Muscle of leg (tissue), 11 donors: ENCODE measurements around the gene ICOS. TPM values are rescaled to one million over a fixed set of nuclear protein-coding genes. Genes with fewer than 3 reads are reported as not detected.
"Not testable (repeated sequence)": the region's sequence is repeated elsewhere in the genome, so short reads cannot be mapped to it uniquely, and the experiment has no call there.

Experiments
- DNase-seq: peaks from one replicate; pipeline ENCODE4 v3.0.0; 2013
- H3K27ac ChIP-seq: one replicate; pipeline ENCODE4 v1.5.1; 2013; ENCODE audit warnings: mild to moderate bottlenecking, low read length, control low read depth
- H3K27me3 ChIP-seq: one replicate; pipeline ENCODE4 v1.6.1; 2013; ENCODE audit warnings: low read length; ENCODE audit not compliant: control insufficient read depth, insufficient read depth
- H3K36me3 ChIP-seq: one replicate; pipeline ENCODE4 v1.6.1; 2013; ENCODE audit warnings: low read length; ENCODE audit not compliant: control insufficient read depth, insufficient read depth
- H3K4me1 ChIP-seq: one replicate; pipeline ENCODE4 v1.6.1; 2013; ENCODE audit warnings: low read length; ENCODE audit not compliant: control insufficient read depth, insufficient read depth
- H3K4me3 ChIP-seq: one replicate; pipeline ENCODE4 v1.5.1; 2013; ENCODE audit warnings: low read length, control low read depth
- H3K9me3 ChIP-seq: replicated peaks from 2 replicates; pipeline ENCODE4 v1.6.1; 2013; ENCODE audit warnings: low read depth, low read length; ENCODE audit not compliant: control insufficient read depth
- WGBS: methylation state at CpG from one replicate; pipeline ENCODE4 v1.1.5; 2013; ENCODE audit warnings: missing lambda C conversion rate; ENCODE audit not compliant: insufficient coverage; 5-methylcytosine and 5-hydroxymethylcytosine counted together
- polyA plus RNA-seq, 8 donors: library from polyadenylated mRNA; unstranded; fragments of 120-200 nt; gene quantifications; one replicate each; pipeline versions ENCODE4 v1.2.1 to v1.2.3, GENCODE V29; 2013; ENCODE audit warnings: inconsistent platforms in 1 of 8, low replicate concordance in 1 of 8; ENCODE audit not compliant: insufficient read length in 8 of 8, insufficient read depth in 1 of 8
- total RNA-seq: library from RNA; stranded (reverse); fragments of 120-200 nt; gene quantifications from one replicate; pipeline ENCODE4 v1.2.4, GENCODE V29; 2013

Gene ICOS
- total and polyA plus RNA-seq, 9 donors = 0.04 TPM; not detected in 8

- DNase-seq = peak; percentile 87
Observed at GRCh38 chr2:203915256-203915655, 21.3 kb upstream of the ICOS start.

GRCh38 chr2:203916756-203917155 lies 19.8 kb upstream of the ICOS start:
- H3K27me3 ChIP-seq = no peaks in the 10 kb centered on the region
- no peak overlapping the region for H3K4me3 ChIP-seq
- no peaks in the 10 kb centered on the region for H3K9me3 ChIP-seq
- DNase-seq = no peak
- H3K4me1 ChIP-seq = peaks cover 9% of the 10 kb centered on the region
- H3K36me3 ChIP-seq = no peaks in the 10 kb centered on the region
- no peak overlapping the region for H3K27ac ChIP-seq

More at GRCh38 chr2:203915256-203915655, 21.3 kb upstream of the ICOS start:
- H3K36me3 ChIP-seq = no peaks in the 10 kb centered on the region
- H3K27me3 ChIP-seq = no peaks in the 10 kb centered on the region
- 53% methylated on average over 4 of the region's 7 CpGs for WGBS
- peaks cover 9% of the 10 kb centered on the region for H3K4me1 ChIP-seq
- peak overlapping the region; percentile 6 for H3K27ac ChIP-seq
- no peaks in the 10 kb centered on the region for H3K9me3 ChIP-seq
- H3K4me3 ChIP-seq = no peak overlapping the region

DNA sequence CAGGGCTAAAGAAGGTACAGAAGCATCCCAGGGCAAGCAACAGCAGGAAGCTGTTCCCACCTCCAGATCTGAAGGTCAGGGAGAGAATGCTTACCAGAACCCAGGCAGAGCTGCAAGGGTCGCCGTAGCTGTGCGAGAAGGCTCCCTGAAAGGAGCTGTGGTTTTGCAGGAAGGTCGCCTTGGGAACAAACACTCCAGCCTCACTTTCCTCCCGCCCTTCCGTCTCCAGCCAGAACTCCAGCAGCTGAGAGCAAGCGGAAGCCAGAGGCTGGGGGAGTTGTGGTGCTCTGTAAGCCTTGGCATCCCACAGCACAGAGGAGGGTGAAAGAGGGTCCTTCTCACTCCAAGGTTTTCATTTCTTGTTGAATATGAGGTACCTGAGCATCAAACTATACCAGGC lies 18.3 kb upstream of the ICOS start:
- no peaks in the 10 kb centered on the region for H3K36me3 ChIP-seq
- no peak overlapping the region for H3K27ac ChIP-seq
- H3K27me3 ChIP-seq = no peaks in the 10 kb centered on the region
- H3K4me1 ChIP-seq = peaks cover 9% of the 10 kb centered on the region
- H3K9me3 ChIP-seq = no peaks in the 10 kb centered on the region
- no CpG with 5 or more reads among the region's 7 CpGs for WGBS
- peak; percentile 70 for DNase-seq
- no peak overlapping the region for H3K4me3 ChIP-seq

DNA sequence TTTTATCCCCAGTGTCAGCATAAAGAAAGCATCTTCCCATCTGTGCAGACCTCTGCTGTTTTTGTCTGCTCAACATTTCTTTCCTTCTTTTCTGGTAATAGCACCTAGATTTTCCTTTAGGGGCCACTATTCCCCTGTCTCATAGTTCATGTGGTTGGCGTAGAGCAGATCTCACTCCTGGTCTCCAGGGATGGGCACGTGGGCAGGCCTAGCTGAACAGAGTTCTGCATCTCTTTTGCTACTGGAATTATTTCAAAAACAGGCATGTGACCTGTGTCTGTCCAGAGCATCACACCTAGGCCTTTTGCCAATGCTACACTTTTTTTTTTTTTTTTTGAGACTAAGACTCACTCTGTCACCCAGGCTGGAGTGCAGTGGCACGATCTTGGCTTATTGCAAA lies 17.7 kb upstream of the ICOS start:
- Histone ChIP-seq H3K27me3 (no peaks in the 10 kb centered on the region), H3K4me3 (no peak overlapping the region), H3K9me3 (no peaks in the 10 kb centered on the region), H3K36me3 (no peaks in the 10 kb centered on the region), H3K27ac (no peak overlapping the region), H3K4me1 (peaks cover 9% of the 10 kb centered on the region)
- WGBS = 51% methylated on average over 2 of the region's 3 CpGs
- DNase-seq = peak; percentile 28

DNA sequence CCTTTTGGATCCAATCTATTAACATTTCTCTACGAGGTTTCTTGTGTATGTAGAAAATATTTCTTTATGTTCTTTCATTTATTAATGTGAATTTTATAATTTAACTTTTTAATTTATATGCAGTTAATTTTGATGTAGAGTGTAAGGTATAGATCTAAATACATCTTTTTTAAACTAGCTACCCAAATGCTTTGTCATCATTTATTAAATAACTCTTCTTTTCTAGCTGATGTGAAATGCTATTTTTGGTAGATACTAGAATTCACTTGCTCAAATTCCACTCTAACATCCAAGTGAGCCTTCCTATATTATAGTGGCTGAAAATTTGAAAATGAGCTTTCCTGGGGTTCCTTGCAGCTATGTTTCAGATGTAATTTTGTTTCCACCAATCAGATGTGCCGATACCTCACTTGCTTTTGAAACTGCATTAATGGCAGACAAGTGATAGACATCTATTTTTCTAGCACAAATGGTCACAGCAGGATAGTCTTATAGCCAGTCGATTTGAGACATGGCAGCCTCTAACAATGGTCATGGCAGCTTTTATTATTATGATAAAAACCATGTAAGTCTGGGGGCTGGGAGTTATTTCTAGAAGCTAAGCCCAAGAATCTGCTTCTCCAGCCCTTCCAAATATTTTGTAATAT lies 10.9 kb upstream of the ICOS start:
- Histone ChIP-seq H3K27ac (no peak overlapping the region), H3K36me3 (no peaks in the 10 kb centered on the region), H3K4me3 (no peak overlapping the region), H3K27me3 (no peaks in the 10 kb centered on the region), H3K9me3 (no peaks in the 10 kb centered on the region), H3K4me1 (no peaks in the 10 kb centered on the region)
- no peak for DNase-seq
- WGBS = no CpG with 5 or more reads among the region's 3 CpGs

- no peaks in the 10 kb centered on the region for H3K36me3 ChIP-seq
- no peaks in the 10 kb centered on the region for H3K27me3 ChIP-seq
- H3K9me3 ChIP-seq = no peaks in the 10 kb centered on the region
- H3K4me1 ChIP-seq = no peaks in the 10 kb centered on the region
- H3K27ac ChIP-seq = no peak overlapping the region
- peak; percentile 31 for DNase-seq
- H3K4me3 ChIP-seq = no peak overlapping the region
Observed at GRCh38 chr2:203928849-203929248, 7.7 kb upstream of the ICOS start.

GRCh38 chr2:203931262-203931661 lies 5.3 kb upstream of the ICOS start:
- not testable (repeated sequence) for H3K4me3 ChIP-seq, H3K9me3 ChIP-seq, H3K27ac ChIP-seq, H3K4me1 ChIP-seq, DNase-seq, H3K36me3 ChIP-seq, H3K27me3 ChIP-seq
- WGBS = 44% methylated on average over 2 of the region's 3 CpGs

DNA sequence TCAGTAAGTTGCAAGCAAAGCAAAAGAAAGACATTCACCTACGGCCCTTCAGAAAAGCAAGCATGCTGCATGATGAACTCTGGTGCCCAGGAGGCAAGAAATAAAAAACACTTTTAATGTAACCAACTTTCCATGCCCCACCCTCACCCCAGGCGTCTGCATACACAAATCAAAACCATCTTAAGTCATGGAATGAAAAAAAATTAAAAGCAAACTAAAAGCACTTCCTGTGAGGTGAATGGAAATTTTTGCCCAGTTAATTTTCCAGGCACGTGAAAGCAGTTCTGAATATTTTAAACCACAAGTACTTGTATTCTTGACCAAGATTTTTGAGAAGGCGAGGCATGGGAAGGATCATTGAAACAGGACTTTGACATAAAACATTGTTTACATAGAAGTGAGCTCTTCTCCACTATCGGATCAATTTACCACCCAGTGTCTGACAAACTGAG lies 2.5 kb upstream of the ICOS start:
- Histone ChIP-seq H3K9me3 (no peaks in the 10 kb centered on the region), H3K4me3 (no peak overlapping the region), H3K27me3 (no peaks in the 10 kb centered on the region), H3K4me1 (no peaks in the 10 kb centered on the region), H3K27ac (no peak overlapping the region), H3K36me3 (no peaks in the 10 kb centered on the region)
- WGBS = no CpG with 5 or more reads among the region's 5 CpGs
- DNase-seq = peak; percentile 53

- no peak overlapping the region for H3K27ac ChIP-seq
- 100% methylated on average over 2 of the region's 8 CpGs for WGBS
Observed at GRCh38 chr2:203934711-203935438, 1.7 kb upstream of the ICOS start.

GRCh38 chr2:203935568-203935967 lies 995 bp upstream of the ICOS start:
- no peaks in the 10 kb centered on the region for H3K27me3 ChIP-seq
- H3K4me1 ChIP-seq = no peaks in the 10 kb centered on the region
- no peak overlapping the region for H3K4me3 ChIP-seq
- no peaks in the 10 kb centered on the region for H3K9me3 ChIP-seq
- no peak overlapping the region for H3K27ac ChIP-seq
- DNase-seq = no peak
- 90% methylated on average over 2 of the region's 4 CpGs for WGBS
- no peaks in the 10 kb centered on the region for H3K36me3 ChIP-seq

More at GRCh38 chr2:203934711-203935438, 1.7 kb upstream of the ICOS start:
- DNase-seq = no peak
- H3K27me3 ChIP-seq = no peaks in the 10 kb centered on the region
- H3K4me3 ChIP-seq = no peak overlapping the region
- no peaks in the 10 kb centered on the region for H3K4me1 ChIP-seq
- H3K36me3 ChIP-seq = no peaks in the 10 kb centered on the region
- H3K9me3 ChIP-seq = no peaks in the 10 kb centered on the region
